HepG2 (cell line): ENCODE measurements around the gene NEURL3. TPM values are rescaled to one million over a fixed set of nuclear protein-coding genes. Genes with fewer than 3 reads are reported as not detected.

Experiments
- DNMT3B ChIP-seq: conservative IDR thresholded peaks from 2 replicates; pipeline ENCODE4 v1.6.1; 2016; ENCODE audit warnings: missing biosample characterization, control low read depth
- GABPB1 ChIP-seq: IDR thresholded peaks from 2 replicates; pipeline ENCODE4 v1.6.1; 2016; ENCODE audit warnings: mild to moderate bottlenecking, missing genetic modification reagents, moderate library complexity, missing compliant biosample characterization
- MXD4 ChIP-seq: IDR thresholded peaks from 2 replicates; pipeline ENCODE4 v1.6.1; 2016; ENCODE audit warnings: mild to moderate bottlenecking, missing biosample characterization, missing genetic modification reagents
- SP1 ChIP-seq, 2 experiments: fragments of 450-650 bp in 1 of 2; sonication (generic) in 1 of 2; formaldehyde crosslinking in 1 of 2; IDR thresholded peaks; 2 replicates each; pipeline versions ENCODE4 v1.4.0 to v1.6.1; 2016 to 2020; ENCODE audit warnings: missing genetic modification reagents in 1 of 2
- SP5 ChIP-seq: IDR thresholded peaks from 2 replicates; pipeline ENCODE4 v1.6.1; 2016; ENCODE audit warnings: low read depth, borderline replicate concordance
- YEATS4 ChIP-seq: sonication (generic); formaldehyde crosslinking; IDR thresholded peaks from 2 replicates; pipeline ENCODE4 v1.4.0; 2020; ENCODE audit warnings: missing genetic modification reagents, borderline replicate concordance
- ZFX ChIP-seq: sonication (generic); formaldehyde crosslinking; IDR thresholded peaks from 2 replicates; pipeline ENCODE4 v1.4.0; 2020; ENCODE audit warnings: mild to moderate bottlenecking, low read depth, missing genetic modification reagents, moderate library complexity
- ZNF136 ChIP-seq: sonication (generic); formaldehyde crosslinking; IDR thresholded peaks from 2 replicates; pipeline ENCODE4 v1.8.1; 2022; ENCODE audit warnings: low read depth, mild to moderate bottlenecking, moderate library complexity, missing genetic modification reagents
- ZNF430 ChIP-seq: sonication (generic); formaldehyde crosslinking; IDR thresholded peaks from 2 replicates; pipeline ENCODE4 v1.9.0; 2021; ENCODE audit warnings: mild to moderate bottlenecking, missing genetic modification reagents
- ZNF652 ChIP-seq: IDR thresholded peaks from 2 replicates; pipeline ENCODE4 v1.6.1; 2016; ENCODE audit warnings: low read depth, borderline replicate concordance
- ZNF781 ChIP-seq: sonication (generic); formaldehyde crosslinking; IDR thresholded peaks from 2 replicates; pipeline ENCODE4 v1.5.1; 2020; ENCODE audit warnings: borderline replicate concordance, mild to moderate bottlenecking, missing genetic modification reagents; ENCODE audit errors: not compliant biosample characterization
- ZNF782 ChIP-seq: sonication (generic); formaldehyde crosslinking; IDR thresholded peaks from 2 replicates; pipeline ENCODE4 v1.4.0; 2020; ENCODE audit warnings: missing genetic modification reagents, mild to moderate bottlenecking, borderline replicate concordance
- ZNF839 ChIP-seq: sonication (generic); formaldehyde crosslinking; IDR thresholded peaks from 2 replicates; pipeline ENCODE4 v1.4.0; 2020; ENCODE audit warnings: missing genetic modification reagents, mild to moderate bottlenecking, borderline replicate concordance
- polyA plus RNA-seq, 8 experiments: library from polyadenylated mRNA; depleted of rRNA in 3 of 8; stranded (reverse) in 7 of 8; unstranded in 1 of 8; fragments of >200 nt; fragmentation: Illumina TruSeq in 4 of 8; extraction: Trizol in 4 of 8; gene quantifications; 2 replicates each; pipeline versions ENCODE4 v1.2.1 to v1.2.3, GENCODE V29; 2011 to 2016; ENCODE audit warnings: low read depth in 4 of 8, missing spikeins in 1 of 8, mixed read lengths in 1 of 8; ENCODE audit not compliant: insufficient read depth in 1 of 8
- total RNA-seq, 5 experiments: library from RNA; depleted of rRNA; stranded (reverse); fragments of >200 nt; fragmentation: Illumina TruSeq; extraction: Trizol; gene quantifications; 2 replicates each; pipeline ENCODE4 v1.2.3, GENCODE V29; 2016; ENCODE audit warnings: low read depth in 1 of 5
- TF ChIP-seq, protein P1 (sequence below): sonication (generic); formaldehyde crosslinking; IDR thresholded peaks from 2 replicates; pipeline ENCODE4 v1.8.1; 2022; ENCODE audit warnings: mild to moderate bottlenecking, missing genetic modification reagents
- TF ChIP-seq, protein P2 (sequence below), 2 experiments: sonication (generic) in 1 of 2; formaldehyde crosslinking in 1 of 2; IDR thresholded peaks; 2 replicates each; pipeline versions ENCODE4 v1.5.1 to v1.6.1; 2011 to 2020; ENCODE audit warnings: borderline replicate concordance in 1 of 2, low read depth in 1 of 2, low read length in 1 of 2, mild to moderate bottlenecking in 1 of 2, missing genetic modification reagents in 1 of 2, moderate library complexity in 1 of 2
- TF ChIP-seq, protein P3 (sequence below): sonication (generic); formaldehyde crosslinking; IDR thresholded peaks from 2 replicates; pipeline ENCODE4 v1.5.0; 2020; ENCODE audit warnings: missing genetic modification reagents
- TF ChIP-seq, protein P4 (sequence below): sonication (generic); formaldehyde crosslinking; conservative IDR thresholded peaks from 2 replicates; pipeline ENCODE4 v1.8.0; 2022; ENCODE audit warnings: mild to moderate bottlenecking, moderate library complexity, missing genetic modification reagents
- TF ChIP-seq, protein P5 (sequence below): sonication (generic); formaldehyde crosslinking; IDR thresholded peaks from 2 replicates; pipeline ENCODE4 v1.4.0; 2020; ENCODE audit warnings: missing genetic modification reagents

Gene NEURL3
- total and polyA plus RNA-seq, 2 of the 13 experiments (the other 11 are each of a cell fraction or from before 2014, with no cell fraction given): 0.16 to 1.2 TPM

DNA sequence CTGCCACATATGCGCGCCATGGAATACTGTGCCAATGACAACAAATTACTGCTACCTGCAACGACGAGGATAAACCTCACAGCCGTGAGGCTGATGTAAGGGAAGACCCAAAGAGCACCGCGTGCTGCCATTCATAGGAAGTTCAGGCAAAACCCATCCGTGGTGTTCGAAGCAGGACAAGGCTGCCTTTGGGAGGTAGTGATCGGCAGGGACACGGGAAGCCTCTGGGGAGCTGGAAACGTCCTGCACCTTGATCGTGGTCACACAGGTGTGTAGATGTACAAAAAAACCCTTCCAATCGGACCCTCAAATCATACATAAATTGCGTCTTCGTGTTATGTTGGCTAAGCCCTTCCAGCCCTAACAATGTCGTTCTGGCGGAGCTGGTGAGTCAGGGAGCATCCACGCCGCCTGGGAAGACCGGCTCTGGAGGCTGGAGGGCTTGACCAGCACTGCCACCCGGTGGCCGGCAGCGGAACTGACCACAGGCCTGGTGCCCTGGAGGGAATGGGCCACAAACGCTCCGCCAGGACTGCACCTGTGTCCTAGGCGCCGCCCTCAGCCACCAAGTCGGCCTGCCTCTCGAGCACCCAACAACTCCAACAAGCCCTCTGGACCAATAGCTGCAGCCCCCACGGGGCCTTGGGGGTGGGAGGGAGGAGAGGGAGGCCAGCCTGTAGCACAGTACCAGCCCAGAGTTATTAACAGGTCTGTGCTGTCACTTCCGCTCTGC, 4.1 kb upstream of the NEURL3 start (continued):
- TF ChIP-seq MXD4 (CRISPR knock-in tag) (peak; percentile 68; the same call in 1 of the 2 replicates), SP5 (CRISPR knock-in tag) (no peak), ZFX (CRISPR knock-in tag) (peak; percentile 76), ZNF781 (no peak), ZNF652 (CRISPR knock-in tag) (peak; percentile 40; the same call in 1 of the 2 replicates), YEATS4 (CRISPR knock-in tag) (no peak), ZNF136 (CRISPR knock-in tag) (no peak), GABPB1 (CRISPR knock-in tag) (peak; percentile 73), DNMT3B (CRISPR knock-in tag) (no peak), ZNF782 (CRISPR knock-in tag) (no peak), ZNF839 (CRISPR knock-in tag) (peak; percentile 50; the same call in 1 of the 2 replicates), SP1 (IDR thresholded peaks at IDR 0.05) (no peak), SP1 (CRISPR knock-in tag; IDR thresholded peaks at IDR 0.05) (no peak), ZNF430 (no peak)
- TF ChIP-seq, protein P1, sequence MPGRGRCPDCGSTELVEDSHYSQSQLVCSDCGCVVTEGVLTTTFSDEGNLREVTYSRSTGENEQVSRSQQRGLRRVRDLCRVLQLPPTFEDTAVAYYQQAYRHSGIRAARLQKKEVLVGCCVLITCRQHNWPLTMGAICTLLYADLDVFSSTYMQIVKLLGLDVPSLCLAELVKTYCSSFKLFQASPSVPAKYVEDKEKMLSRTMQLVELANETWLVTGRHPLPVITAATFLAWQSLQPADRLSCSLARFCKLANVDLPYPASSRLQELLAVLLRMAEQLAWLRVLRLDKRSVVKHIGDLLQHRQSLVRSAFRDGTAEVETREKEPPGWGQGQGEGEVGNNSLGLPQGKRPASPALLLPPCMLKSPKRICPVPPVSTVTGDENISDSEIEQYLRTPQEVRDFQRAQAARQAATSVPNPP: no peak
- TF ChIP-seq, protein P2, sequence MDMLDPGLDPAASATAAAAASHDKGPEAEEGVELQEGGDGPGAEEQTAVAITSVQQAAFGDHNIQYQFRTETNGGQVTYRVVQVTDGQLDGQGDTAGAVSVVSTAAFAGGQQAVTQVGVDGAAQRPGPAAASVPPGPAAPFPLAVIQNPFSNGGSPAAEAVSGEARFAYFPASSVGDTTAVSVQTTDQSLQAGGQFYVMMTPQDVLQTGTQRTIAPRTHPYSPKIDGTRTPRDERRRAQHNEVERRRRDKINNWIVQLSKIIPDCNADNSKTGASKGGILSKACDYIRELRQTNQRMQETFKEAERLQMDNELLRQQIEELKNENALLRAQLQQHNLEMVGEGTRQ (IDR thresholded peaks at IDR 0.05; ENCODE audit: low read depth, low read length): no peak
- TF ChIP-seq, protein P2 (CRISPR knock-in tag; IDR thresholded peaks at IDR 0.05; ENCODE audit: borderline replicate concordance): no peak
- TF ChIP-seq, protein P3, sequence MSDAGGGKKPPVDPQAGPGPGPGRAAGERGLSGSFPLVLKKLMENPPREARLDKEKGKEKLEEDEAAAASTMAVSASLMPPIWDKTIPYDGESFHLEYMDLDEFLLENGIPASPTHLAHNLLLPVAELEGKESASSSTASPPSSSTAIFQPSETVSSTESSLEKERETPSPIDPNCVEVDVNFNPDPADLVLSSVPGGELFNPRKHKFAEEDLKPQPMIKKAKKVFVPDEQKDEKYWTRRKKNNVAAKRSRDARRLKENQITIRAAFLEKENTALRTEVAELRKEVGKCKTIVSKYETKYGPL (CRISPR knock-in tag): no peak
- TF ChIP-seq, protein P4, sequence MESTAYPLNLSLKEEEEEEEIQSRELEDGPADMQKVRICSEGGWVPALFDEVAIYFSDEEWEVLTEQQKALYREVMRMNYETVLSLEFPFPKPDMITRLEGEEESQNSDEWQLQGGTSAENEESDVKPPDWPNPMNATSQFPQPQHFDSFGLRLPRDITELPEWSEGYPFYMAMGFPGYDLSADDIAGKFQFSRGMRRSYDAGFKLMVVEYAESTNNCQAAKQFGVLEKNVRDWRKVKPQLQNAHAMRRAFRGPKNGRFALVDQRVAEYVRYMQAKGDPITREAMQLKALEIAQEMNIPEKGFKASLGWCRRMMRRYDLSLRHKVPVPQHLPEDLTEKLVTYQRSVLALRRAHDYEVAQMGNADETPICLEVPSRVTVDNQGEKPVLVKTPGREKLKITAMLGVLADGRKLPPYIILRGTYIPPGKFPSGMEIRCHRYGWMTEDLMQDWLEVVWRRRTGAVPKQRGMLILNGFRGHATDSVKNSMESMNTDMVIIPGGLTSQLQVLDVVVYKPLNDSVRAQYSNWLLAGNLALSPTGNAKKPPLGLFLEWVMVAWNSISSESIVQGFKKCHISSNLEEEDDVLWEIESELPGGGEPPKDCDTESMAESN: no peak
- TF ChIP-seq, protein P5, sequence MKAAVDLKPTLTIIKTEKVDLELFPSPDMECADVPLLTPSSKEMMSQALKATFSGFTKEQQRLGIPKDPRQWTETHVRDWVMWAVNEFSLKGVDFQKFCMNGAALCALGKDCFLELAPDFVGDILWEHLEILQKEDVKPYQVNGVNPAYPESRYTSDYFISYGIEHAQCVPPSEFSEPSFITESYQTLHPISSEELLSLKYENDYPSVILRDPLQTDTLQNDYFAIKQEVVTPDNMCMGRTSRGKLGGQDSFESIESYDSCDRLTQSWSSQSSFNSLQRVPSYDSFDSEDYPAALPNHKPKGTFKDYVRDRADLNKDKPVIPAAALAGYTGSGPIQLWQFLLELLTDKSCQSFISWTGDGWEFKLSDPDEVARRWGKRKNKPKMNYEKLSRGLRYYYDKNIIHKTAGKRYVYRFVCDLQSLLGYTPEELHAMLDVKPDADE (CRISPR knock-in tag): peak; percentile 33; the same call in 1 of the 2 replicates
